WERI-Rb-1 (cell line): ENCODE results near the gene AKAIN1.

ENCODE experiments used
- DNase-seq: peaks from one replicate; pipeline ENCODE4 v3.0.0-alpha.2; 2020
- H3K27ac ChIP-seq: fragments of 250-450 bp; sonication (Bioruptor Pico); 2 replicates; pipeline ENCODE4 v1.5.1; 2020; ENCODE audit warnings: mild to moderate bottlenecking, moderate library complexity
- H3K27me3 ChIP-seq: fragments of 250-450 bp; sonication (Bioruptor Pico); 2 replicates; pipeline ENCODE4 v1.5.1; 2021; ENCODE audit warnings: mild to moderate bottlenecking, low read depth, moderate library complexity; ENCODE audit not compliant: insufficient read depth, severe bottlenecking
- H3K36me3 ChIP-seq: fragments of 250-450 bp; sonication (Bioruptor Pico); 2 replicates; pipeline ENCODE4 v1.5.1; 2020; ENCODE audit warnings: mild to moderate bottlenecking, moderate library complexity
- H3K4me3 ChIP-seq: 2 replicates; pipeline ENCODE4 v1.5.1; 2011; ENCODE audit warnings: low read depth, mild to moderate bottlenecking, control low read depth, low read length
- H3K9me3 ChIP-seq: fragments of 250-450 bp; sonication (Bioruptor Pico); 2 replicates; pipeline ENCODE4 v1.5.1; 2021; ENCODE audit warnings: mild to moderate bottlenecking, moderate library complexity; ENCODE audit not compliant: severe bottlenecking
- TF ChIP-seq, protein P1 (sequence below): IDR thresholded peaks from 2 replicates; pipeline ENCODE4 v1.5.1; 2011; ENCODE audit warnings: low read depth, mild to moderate bottlenecking, control low read depth, inconsistent platforms, low read length

Gene AKAIN1

GRCh38 chr18:5137261-5137660, 59.8 kb downstream of the AKAIN1 start:
- no peaks in the 10 kb centered on the region for H3K36me3 ChIP-seq
- TF ChIP-seq, protein P1, sequence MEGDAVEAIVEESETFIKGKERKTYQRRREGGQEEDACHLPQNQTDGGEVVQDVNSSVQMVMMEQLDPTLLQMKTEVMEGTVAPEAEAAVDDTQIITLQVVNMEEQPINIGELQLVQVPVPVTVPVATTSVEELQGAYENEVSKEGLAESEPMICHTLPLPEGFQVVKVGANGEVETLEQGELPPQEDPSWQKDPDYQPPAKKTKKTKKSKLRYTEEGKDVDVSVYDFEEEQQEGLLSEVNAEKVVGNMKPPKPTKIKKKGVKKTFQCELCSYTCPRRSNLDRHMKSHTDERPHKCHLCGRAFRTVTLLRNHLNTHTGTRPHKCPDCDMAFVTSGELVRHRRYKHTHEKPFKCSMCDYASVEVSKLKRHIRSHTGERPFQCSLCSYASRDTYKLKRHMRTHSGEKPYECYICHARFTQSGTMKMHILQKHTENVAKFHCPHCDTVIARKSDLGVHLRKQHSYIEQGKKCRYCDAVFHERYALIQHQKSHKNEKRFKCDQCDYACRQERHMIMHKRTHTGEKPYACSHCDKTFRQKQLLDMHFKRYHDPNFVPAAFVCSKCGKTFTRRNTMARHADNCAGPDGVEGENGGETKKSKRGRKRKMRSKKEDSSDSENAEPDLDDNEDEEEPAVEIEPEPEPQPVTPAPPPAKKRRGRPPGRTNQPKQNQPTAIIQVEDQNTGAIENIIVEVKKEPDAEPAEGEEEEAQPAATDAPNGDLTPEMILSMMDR, result no peak
- H3K9me3 ChIP-seq, result peaks cover 20% of the 10 kb centered on the region
- no peak for DNase-seq
- H3K27ac ChIP-seq, result no peak overlapping the region
- no peaks in the 10 kb centered on the region for H3K27me3 ChIP-seq
- H3K4me3 ChIP-seq, result no peak overlapping the region

DNA sequence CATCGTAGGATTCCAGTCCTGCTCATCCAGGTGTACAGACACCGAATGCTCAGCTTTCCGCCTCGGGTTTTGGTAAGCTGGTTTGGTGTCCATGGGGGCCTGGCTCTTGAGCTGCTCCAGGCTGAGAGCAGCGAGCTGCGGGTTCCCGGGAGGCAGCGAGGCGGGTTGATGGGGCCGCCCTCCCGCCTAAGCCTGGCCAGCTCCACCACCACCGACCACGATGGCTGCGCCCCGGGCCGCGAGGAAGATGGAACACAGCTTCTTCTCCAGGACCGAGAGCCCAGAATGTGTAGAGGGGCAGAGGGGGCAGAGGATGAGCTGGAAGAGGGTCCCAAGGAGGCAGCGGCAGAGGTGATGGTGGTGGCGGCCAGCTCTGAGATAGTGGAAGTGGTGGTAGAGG, 64.1 kb downstream of the AKAIN1 start:
- H3K4me3 ChIP-seq, result no peak overlapping the region
- no peaks in the 10 kb centered on the region for H3K27me3 ChIP-seq
- DNase-seq, result no peak
- H3K36me3 ChIP-seq, result no peaks in the 10 kb centered on the region
- no peak overlapping the region for H3K27ac ChIP-seq
- peaks cover 3% of the 10 kb centered on the region for H3K9me3 ChIP-seq
- TF ChIP-seq, protein P1, result no peak

DNA sequence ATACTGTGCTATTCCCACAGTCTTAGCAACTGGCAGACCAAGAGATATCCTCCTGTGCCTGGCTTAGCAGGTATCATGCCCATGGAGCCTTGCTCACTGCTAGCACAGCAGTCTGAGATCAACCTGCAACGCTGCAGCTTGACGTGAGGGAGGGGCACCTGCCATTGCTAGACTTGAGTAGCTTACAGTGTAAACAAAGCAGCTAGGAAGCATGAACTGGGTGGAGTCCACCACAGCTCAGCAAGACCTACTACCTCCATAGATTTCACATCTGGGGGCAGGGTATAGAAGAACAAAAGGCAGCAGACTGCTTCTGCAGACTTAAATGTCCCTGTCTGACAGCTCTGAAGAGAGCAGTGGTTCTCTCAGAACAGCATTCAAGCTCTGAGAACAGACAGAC, 74.8 kb downstream of the AKAIN1 start:
- Histone ChIP-seq H3K36me3 (no peaks in the 10 kb centered on the region), H3K4me3 (no peak overlapping the region), H3K27me3 (no peaks in the 10 kb centered on the region), H3K9me3 (no peaks in the 10 kb centered on the region), H3K27ac (no peak overlapping the region)
- no peak for DNase-seq
- TF ChIP-seq, protein P1, result no peak

- H3K27ac ChIP-seq, result no peak overlapping the region
- H3K4me3 ChIP-seq, result no peak overlapping the region
- TF ChIP-seq, protein P1, result no peak
- DNase-seq, result no peak
- no peaks in the 10 kb centered on the region for H3K9me3 ChIP-seq
- no peaks in the 10 kb centered on the region for H3K36me3 ChIP-seq
- no peaks in the 10 kb centered on the region for H3K27me3 ChIP-seq
Measured at GRCh38 chr18:5110266-5110665, 86.8 kb downstream of the AKAIN1 start.

DNA sequence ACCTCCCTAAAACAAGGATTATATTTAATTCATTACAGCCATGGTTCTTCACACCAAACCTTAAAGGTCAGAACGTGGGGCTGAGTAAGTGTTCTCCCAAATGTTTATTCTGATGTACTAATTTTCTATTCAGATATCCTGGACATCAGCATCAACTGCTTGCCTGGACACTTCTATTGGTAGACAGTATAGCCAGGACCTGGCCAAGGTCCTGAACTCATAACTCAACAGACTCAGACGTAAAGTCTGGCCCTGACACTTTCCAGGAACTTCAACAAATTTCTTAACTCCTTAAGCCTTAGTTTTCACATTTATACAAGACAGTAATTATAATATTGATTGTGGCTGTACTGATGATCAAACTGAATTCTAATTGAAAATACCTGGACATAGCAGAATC, 89.1 kb downstream of the AKAIN1 start:
- no peak for DNase-seq
- no peak overlapping the region for H3K27ac ChIP-seq
- H3K9me3 ChIP-seq, result no peaks in the 10 kb centered on the region
- TF ChIP-seq, protein P1, result no peak
- H3K4me3 ChIP-seq, result no peak overlapping the region
- no peaks in the 10 kb centered on the region for H3K36me3 ChIP-seq
- no peaks in the 10 kb centered on the region for H3K27me3 ChIP-seq

GRCh38 chr18:5106730-5107129, 90.3 kb downstream of the AKAIN1 start:
- no peak overlapping the region for H3K4me3 ChIP-seq
- no peaks in the 10 kb centered on the region for H3K36me3 ChIP-seq
- no peak overlapping the region for H3K27ac ChIP-seq
- H3K9me3 ChIP-seq, result no peaks in the 10 kb centered on the region
- TF ChIP-seq, protein P1, result peak; percentile 44
- no peaks in the 10 kb centered on the region for H3K27me3 ChIP-seq
- no peak for DNase-seq
